HepG2 (cell line): ENCODE data around the gene UNC13D. TPM values are rescaled to one million over a fixed set of nuclear protein-coding genes. Genes with fewer than 3 reads are reported as not detected.
A peak's percentile ranks its signal among the peaks of the same experiment; 100 is the strongest.

Experiments used
- AGO2 ChIP-seq: fragments of 200-400 bp; formaldehyde crosslinking; optimal IDR thresholded peaks from 2 replicates; pipeline ENCODE3; 2017; ENCODE audit warnings: mild to moderate bottlenecking, low read depth, low read length, moderate library complexity
- ATRX ChIP-seq: sonication (generic); formaldehyde crosslinking; IDR thresholded peaks from 2 replicates; pipeline ENCODE4 v1.4.0; 2020; ENCODE audit warnings: missing genetic modification reagents, borderline replicate concordance
- HOXA3 ChIP-seq: sonication (generic); formaldehyde crosslinking; IDR thresholded peaks from 2 replicates; pipeline ENCODE4 v1.5.0; 2020; ENCODE audit warnings: missing genetic modification reagents
- MTERF4 ChIP-seq: sonication (generic); formaldehyde crosslinking; IDR thresholded peaks from 2 replicates; pipeline ENCODE4 v1.8.0; 2023; ENCODE audit warnings: mild to moderate bottlenecking, missing genetic modification reagents
- PRDM10 ChIP-seq: sonication (generic); formaldehyde crosslinking; IDR thresholded peaks from 2 replicates; pipeline ENCODE4 v1.4.0; 2020; ENCODE audit warnings: low read depth, missing genetic modification reagents
- REL ChIP-seq: sonication (generic); formaldehyde crosslinking; conservative IDR thresholded peaks from 2 replicates; pipeline ENCODE4 v1.8.0; 2022; ENCODE audit warnings: mild to moderate bottlenecking, missing genetic modification reagents, moderate library complexity
- SP4 ChIP-seq: sonication (generic); formaldehyde crosslinking; IDR thresholded peaks from 2 replicates; pipeline ENCODE4 v1.8.1; 2023; ENCODE audit warnings: mild to moderate bottlenecking, missing genetic modification reagents
- SSRP1 ChIP-seq: IDR thresholded peaks from 2 replicates; pipeline ENCODE4 v1.6.1; 2016; ENCODE audit warnings: control low read depth
- TFDP2 ChIP-seq: sonication (generic); formaldehyde crosslinking; IDR thresholded peaks from 2 replicates; pipeline ENCODE4 v1.4.0; 2020; ENCODE audit warnings: missing genetic modification reagents
- YEATS4 ChIP-seq: sonication (generic); formaldehyde crosslinking; IDR thresholded peaks from 2 replicates; pipeline ENCODE4 v1.4.0; 2020; ENCODE audit warnings: missing genetic modification reagents, borderline replicate concordance
- ZBTB33 ChIP-seq: sonication (generic); formaldehyde crosslinking; IDR thresholded peaks from 2 replicates; pipeline ENCODE4 v1.4.0; 2020; ENCODE audit warnings: missing genetic modification reagents
- ZC3H13 ChIP-seq: sonication (generic); formaldehyde crosslinking; IDR thresholded peaks from 2 replicates; pipeline ENCODE4 v1.8.1; 2023; ENCODE audit warnings: mild to moderate bottlenecking, missing genetic modification reagents, moderate library complexity
- ZFP36L2 ChIP-seq: sonication (generic); formaldehyde crosslinking; IDR thresholded peaks from 2 replicates; pipeline ENCODE4 v1.4.0; 2020; ENCODE audit warnings: missing genetic modification reagents
- ZNF33B ChIP-seq: sonication (generic); formaldehyde crosslinking; IDR thresholded peaks from 2 replicates; pipeline ENCODE4 v1.5.1; 2020; ENCODE audit warnings: mild to moderate bottlenecking, missing genetic modification reagents
- ZNF468 ChIP-seq: sonication (generic); formaldehyde crosslinking; IDR thresholded peaks from 2 replicates; pipeline ENCODE4 v1.8.0; 2022; ENCODE audit warnings: mild to moderate bottlenecking, moderate library complexity, missing genetic modification reagents
- ZNF512B ChIP-seq: sonication (generic); formaldehyde crosslinking; IDR thresholded peaks from 2 replicates; pipeline ENCODE4 v1.5.1; 2020; ENCODE audit warnings: missing genetic modification reagents, mild to moderate bottlenecking, borderline replicate concordance
- ZNF572 ChIP-seq: sonication (generic); formaldehyde crosslinking; IDR thresholded peaks from 2 replicates; pipeline ENCODE4 v1.5.1; 2020; ENCODE audit warnings: mild to moderate bottlenecking, missing genetic modification reagents
- polyA plus RNA-seq, 8 experiments: library from polyadenylated mRNA; depleted of rRNA in 3 of 8; stranded (reverse) in 7 of 8; unstranded in 1 of 8; fragments of >200 nt; fragmentation: Illumina TruSeq in 4 of 8; extraction: Trizol in 4 of 8; gene quantifications; 2 replicates each; pipeline versions ENCODE4 v1.2.1 to v1.2.3, GENCODE V29; 2011 to 2016; ENCODE audit warnings: low read depth in 4 of 8, missing spikeins in 1 of 8, mixed read lengths in 1 of 8; ENCODE audit not compliant: insufficient read depth in 1 of 8
- total RNA-seq, 5 experiments: library from RNA; depleted of rRNA; stranded (reverse); fragments of >200 nt; fragmentation: Illumina TruSeq; extraction: Trizol; gene quantifications; 2 replicates each; pipeline ENCODE4 v1.2.3, GENCODE V29; 2016; ENCODE audit warnings: low read depth in 1 of 5

Gene UNC13D
- total and polyA plus RNA-seq, 2 of the 13 experiments (the other 11 are each of a cell fraction or from before 2014, with no cell fraction given) = 29.7 to 42.7 TPM

GRCh38 chr17:75845933-75846691, 1.9 kb upstream of the UNC13D start (continued):
- TF ChIP-seq ZBTB33 (CRISPR knock-in tag) (peak; percentile 68; the same call in 1 of the 2 replicates), ZNF572 (CRISPR knock-in tag) (0 out of 2 replicates have a peak, but pooled peaks have one; percentile 22), ZNF33B (CRISPR knock-in tag) (no peak), REL (CRISPR knock-in tag) (no peak), MTERF4 (no peak), ZNF468 (CRISPR knock-in tag) (0 out of 2 replicates have a peak, but pooled peaks have one; percentile 33), ZFP36L2 (no peak), HOXA3 (CRISPR knock-in tag) (0 out of 2 replicates have a peak, but pooled peaks have one; percentile 13), SSRP1 (CRISPR knock-in tag) (no peak), AGO2 (peak; percentile 7), TFDP2 (peak; percentile 14; the same call in 1 of the 2 replicates), YEATS4 (CRISPR knock-in tag) (no peak), PRDM10 (CRISPR knock-in tag) (no peak), ZNF512B (CRISPR knock-in tag) (0 out of 2 replicates have a peak, but pooled peaks have one; percentile 9), ZC3H13 (CRISPR knock-in tag) (peak; percentile 34; the same call in 1 of the 2 replicates), ATRX (CRISPR knock-in tag) (no peak), SP4 (CRISPR knock-in tag) (0 out of 2 replicates have a peak, but pooled peaks have one; percentile 7)
